Measurements from ENCODE around the gene TAC4. TPM values are rescaled to one million over a fixed set of nuclear protein-coding genes. Genes with fewer than 3 reads are reported as not detected.
A peak's percentile ranks its signal among the peaks of the same experiment; 100 is the strongest.

TAC4 gene
- total RNA-seq, 4 donors from 2014 or later, result not detected

- Histone ChIP-seq H3K4me3 (no peak overlapping the region), H3K27me3 (no peaks in the 10 kb centered on the region), H3K4me1 (peaks cover 4 to 90% (median 28%) of the 10 kb centered on the region in 3 donors), H3K9me3 (no peaks in the 10 kb centered on the region), H3K36me3 (peaks cover 0 to 88% of the 10 kb centered on the region in 2 donors), H3K27ac (peak overlapping the region in 2 of 4 donors; percentile 26 to 42)
- 67 to 87% methylated on average over 2 of the region's 2 CpGs for WGBS, 2 donors (ENCODE audit: low coverage in 1 of 2)
- no peak for ATAC-seq
- TF ChIP-seq EP300 (IDR thresholded peaks at IDR 0.05), result no peak
- TF ChIP-seq POLR2A (IDR thresholded peaks at IDR 0.05), result no peak
- no peak for TF ChIP-seq CTCF (IDR thresholded peaks at IDR 0.05)
- TF ChIP-seq POLR2AphosphoS5 (IDR thresholded peaks at IDR 0.05), result no peak
Measured at GRCh38 chr17:49819651-49820050, 28.2 kb downstream of the TAC4 start.

GRCh38 chr17:49819138-49819537 is 28.7 kb downstream of the TAC4 start:
- Histone ChIP-seq H3K27me3 (no peaks in the 10 kb centered on the region), H3K27ac (peak overlapping the region in 2 of 4 donors; percentile 14 to 26), H3K4me3 (no peak overlapping the region), H3K4me1 (peaks cover 4 to 90% (median 28%) of the 10 kb centered on the region in 3 donors), H3K36me3 (peaks cover 0 to 86% of the 10 kb centered on the region in 2 donors), H3K9me3 (no peaks in the 10 kb centered on the region)
- WGBS, 2 donors (ENCODE audit: low coverage in 1 of 2), result 78 to 95% methylated on average over 3 to 5 of the region's 5 CpGs
- no peak for ATAC-seq
- no peak for TF ChIP-seq POLR2A (IDR thresholded peaks at IDR 0.05)
- no peak for TF ChIP-seq CTCF (IDR thresholded peaks at IDR 0.05)
- TF ChIP-seq POLR2AphosphoS5 (IDR thresholded peaks at IDR 0.05), result no peak
- no peak for TF ChIP-seq EP300 (IDR thresholded peaks at IDR 0.05)

- H3K27me3 ChIP-seq, result no peaks in the 10 kb centered on the region
- no peaks in the 10 kb centered on the region for H3K9me3 ChIP-seq
- peaks cover 4 to 82% (median 28%) of the 10 kb centered on the region in 3 donors for H3K4me1 ChIP-seq
- H3K4me3 ChIP-seq, result no peak overlapping the region
- peaks cover 0 to 86% of the 10 kb centered on the region in 2 donors for H3K36me3 ChIP-seq
- H3K27ac ChIP-seq, result peak overlapping the region in 2 of 4 donors; percentile 69 to 74
- no peak for ATAC-seq
- WGBS, 2 donors (ENCODE audit: low coverage in 1 of 2), result 83 to 93% methylated on average over 1 to 3 of the region's 4 CpGs
- TF ChIP-seq POLR2A (IDR thresholded peaks at IDR 0.05) (no peak), POLR2AphosphoS5 (IDR thresholded peaks at IDR 0.05) (no peak), EP300 (IDR thresholded peaks at IDR 0.05) (no peak), CTCF (IDR thresholded peaks at IDR 0.05) (no peak)
Measured at GRCh38 chr17:49817993-49818392, 29.9 kb downstream of the TAC4 start.

- TF ChIP-seq POLR2AphosphoS5 (IDR thresholded peaks at IDR 0.05) (peak; percentile 61), POLR2A (IDR thresholded peaks at IDR 0.05) (no peak)
- no peaks in the 10 kb centered on the region for H3K9me3 ChIP-seq
- H3K27ac ChIP-seq, result peak overlapping the region; percentile 44 to 76 (median 72)
- 25 to 34% methylated on average over 9 of the region's 9 CpGs for WGBS, 2 donors (ENCODE audit: low coverage in 1 of 2)
- H3K27me3 ChIP-seq, result no peaks in the 10 kb centered on the region
- peak; percentile 39 for ATAC-seq
- H3K4me3 ChIP-seq, result no peak overlapping the region
- peaks cover 0 to 86% of the 10 kb centered on the region in 2 donors for H3K36me3 ChIP-seq
- H3K4me1 ChIP-seq, result peaks cover 4 to 60% (median 18%) of the 10 kb centered on the region in 3 donors
Measured at GRCh38 chr17:49815761-49816281, 32.0 kb downstream of the TAC4 start.

GRCh38 chr17:49814781-49815529 is 32.9 kb downstream of the TAC4 start:
- Histone ChIP-seq H3K4me3 (no peak overlapping the region), H3K4me1 (peaks cover 4 to 51% (median 18%) of the 10 kb centered on the region in 3 donors), H3K27me3 (no peaks in the 10 kb centered on the region), H3K36me3 (peaks cover 2 to 92% of the 10 kb centered on the region in 2 donors), H3K27ac (peak overlapping the region; percentile 44 to 76 (median 72)), H3K9me3 (no peaks in the 10 kb centered on the region)
- ATAC-seq, result no peak
- TF ChIP-seq POLR2A (IDR thresholded peaks at IDR 0.05), result no peak
- TF ChIP-seq POLR2AphosphoS5 (IDR thresholded peaks at IDR 0.05), result no peak
- no peak for TF ChIP-seq EP300 (IDR thresholded peaks at IDR 0.05)
- no peak for TF ChIP-seq CTCF (IDR thresholded peaks at IDR 0.05)
- 54 to 57% methylated on average over 4 of the region's 4 CpGs for WGBS, 2 donors (ENCODE audit: low coverage in 1 of 2)

Data from gastroesophageal sphincter (tissue), 4 donors.